Measurements from ENCODE around the gene UBASH3B.

Gene UBASH3B

GRCh38 chr11:122737951-122738693, 82.6 kb downstream of the UBASH3B start:
- no peak for FAIRE-seq

DNA sequence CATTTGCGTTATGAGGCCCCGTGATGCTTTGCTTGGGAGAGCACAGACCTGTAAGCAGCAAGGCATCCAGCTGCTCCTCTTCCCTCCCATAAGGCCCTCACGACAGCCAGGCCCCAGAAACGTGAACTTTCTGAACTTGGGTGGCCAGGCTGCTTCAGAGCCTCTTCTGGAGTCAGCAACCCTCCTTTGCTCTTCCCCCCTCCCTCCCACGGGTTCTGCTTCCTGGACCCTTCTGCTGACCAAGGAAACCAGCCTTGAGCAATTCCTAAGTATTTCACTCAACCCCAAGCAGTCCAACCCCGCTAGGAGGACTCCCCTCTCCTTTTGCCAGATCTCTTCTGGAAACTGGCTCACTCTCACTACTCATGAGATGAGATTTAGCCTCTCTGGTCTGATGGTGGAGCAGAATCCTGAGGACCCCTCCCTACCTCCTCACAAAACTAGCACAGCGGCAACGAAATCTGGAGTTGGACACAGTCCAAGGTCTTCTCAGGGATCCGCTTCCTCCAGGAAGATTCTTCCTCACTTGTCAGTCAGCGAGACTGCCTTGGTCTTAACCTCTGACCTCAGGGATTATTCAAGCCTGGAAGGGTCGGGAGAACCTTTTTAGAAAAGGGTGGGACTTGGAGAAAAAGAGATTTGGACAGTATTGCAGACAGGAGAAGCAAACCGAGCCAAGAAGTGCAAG, 86.2 kb downstream of the UBASH3B start:
- no peak for FAIRE-seq

DNA sequence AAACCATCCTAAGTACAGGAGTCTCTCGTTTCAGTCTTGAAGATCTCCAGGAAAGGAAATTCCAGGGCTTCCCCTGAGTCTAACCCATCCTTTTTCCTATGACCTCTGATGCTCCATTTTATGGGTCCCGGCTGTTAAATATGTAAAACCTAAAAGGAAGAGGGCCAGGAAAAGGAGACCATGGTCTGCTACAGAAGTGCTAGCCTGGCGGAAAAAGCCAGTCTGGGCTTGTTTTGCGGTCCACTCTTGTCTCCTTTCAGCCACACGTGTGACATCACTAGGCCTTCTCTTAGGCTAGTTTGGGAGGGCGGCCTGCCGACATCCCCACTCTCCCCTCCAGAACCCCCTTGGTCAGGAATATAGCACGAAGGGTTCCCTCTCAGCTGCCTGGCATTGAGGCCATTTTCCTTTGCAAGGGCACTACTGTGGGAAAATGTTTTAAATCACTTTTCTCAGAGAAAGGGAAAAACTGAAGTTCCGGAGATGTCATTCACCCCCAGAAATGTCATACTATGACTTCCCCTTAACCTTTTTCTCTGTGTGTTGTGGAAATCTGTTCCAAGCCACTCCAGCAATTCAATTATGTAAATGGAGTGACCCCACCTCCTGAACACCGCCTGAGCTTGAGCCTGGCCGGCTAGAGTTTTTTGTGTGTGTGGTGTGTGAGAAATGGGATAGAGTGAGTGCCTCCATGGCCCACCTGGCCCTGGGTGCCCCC, 86.9 kb downstream of the UBASH3B start:
- no peak for FAIRE-seq

GRCh38 chr11:122743097-122743741, 87.7 kb downstream of the UBASH3B start:
- FAIRE-seq = no peak

DNA sequence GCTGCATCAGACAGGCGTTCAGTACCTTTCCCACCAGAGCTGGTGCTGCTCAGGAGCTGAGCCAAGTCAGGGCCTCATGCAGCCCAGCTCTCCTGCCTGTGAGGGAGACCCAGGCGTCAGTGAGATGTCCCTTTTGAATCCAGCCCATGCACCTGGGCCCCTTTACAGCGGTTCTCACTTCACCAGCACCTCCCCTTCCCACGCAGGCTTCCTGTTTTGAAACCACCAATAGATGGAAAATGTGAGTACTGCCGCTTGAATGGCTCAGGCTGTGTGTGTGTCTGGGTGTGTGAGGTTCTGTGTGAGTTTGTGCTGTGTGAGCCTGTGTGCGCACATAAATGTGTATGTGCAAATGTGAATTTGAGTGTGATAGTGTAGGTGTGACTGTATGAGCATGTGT, 88.4 kb downstream of the UBASH3B start:
- FAIRE-seq = no peak

- no peak for FAIRE-seq
Observed at GRCh38 chr11:122744357-122744756, 88.8 kb downstream of the UBASH3B start.

DNA sequence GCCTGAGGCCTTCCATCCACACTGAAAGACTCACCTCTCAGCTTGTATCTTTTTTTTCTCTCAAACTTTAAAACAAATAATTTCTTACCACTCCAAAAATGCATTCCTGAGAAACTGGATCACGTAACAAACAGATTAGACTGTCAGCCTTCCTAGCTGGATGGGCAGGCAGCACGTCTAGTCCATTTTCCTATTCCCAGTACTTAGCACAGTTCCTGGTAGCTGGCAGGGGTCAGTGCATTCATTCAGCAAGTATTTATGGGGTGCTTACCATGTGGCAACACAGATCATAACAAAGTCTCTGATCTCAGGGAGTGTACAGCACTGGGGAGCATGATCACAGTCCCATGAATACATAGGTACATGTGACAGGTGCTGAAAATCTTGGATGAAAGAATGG, 89.6 kb downstream of the UBASH3B start:
- no peak for FAIRE-seq

GRCh38 chr11:122746050-122746478, 90.5 kb downstream of the UBASH3B start:
- no peak for FAIRE-seq

DNA sequence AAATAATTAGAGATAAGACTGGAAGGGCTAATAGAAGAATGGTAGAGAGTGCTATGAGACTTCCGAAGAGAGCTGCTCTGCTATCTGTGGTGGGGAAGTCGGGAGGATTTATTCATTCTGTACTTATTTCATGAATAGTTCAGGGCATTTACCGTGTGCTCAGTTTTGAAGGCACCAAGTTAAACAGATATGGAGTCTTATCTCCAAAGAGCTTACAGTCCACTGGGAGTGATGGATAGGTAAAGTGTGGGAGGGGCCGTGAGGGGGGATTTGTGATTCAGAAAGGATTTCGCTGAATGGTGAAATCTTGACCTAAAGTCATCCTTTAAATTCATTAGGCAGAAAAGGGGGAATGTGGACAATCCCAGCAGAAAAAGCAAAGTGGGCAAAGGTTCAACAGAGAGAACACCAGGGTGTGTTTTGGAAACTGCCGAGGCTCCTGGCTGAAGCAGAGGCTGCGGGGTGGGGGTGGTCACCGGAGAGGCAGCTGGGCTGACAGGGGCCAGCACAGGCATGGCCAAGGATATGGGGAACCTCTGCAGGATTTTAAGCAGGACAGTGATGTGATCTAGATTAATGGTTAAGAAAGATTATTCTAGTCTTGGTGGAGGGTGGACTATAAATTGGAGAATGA, 91.2 kb downstream of the UBASH3B start:
- FAIRE-seq = no peak

DNA sequence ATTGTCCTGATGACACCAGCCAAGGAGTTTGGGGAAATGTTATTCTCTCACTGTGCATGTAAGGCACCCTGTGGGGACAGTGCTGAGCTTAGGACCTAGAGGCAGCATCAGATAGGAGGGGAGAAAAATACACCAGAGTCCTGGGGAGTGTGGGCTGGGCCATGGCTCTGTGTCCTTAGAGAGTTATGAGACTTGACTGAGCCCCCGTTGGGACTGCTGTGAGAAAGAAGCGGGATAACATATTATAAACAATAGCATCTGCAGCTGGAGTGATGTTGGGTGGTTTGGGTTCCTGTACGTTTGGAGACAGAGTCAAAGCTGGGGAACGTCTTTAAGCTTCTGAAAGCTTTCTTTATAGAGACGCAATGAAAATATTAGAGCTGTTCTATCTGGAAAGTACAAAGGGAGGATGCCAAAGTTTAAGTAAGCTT, 91.8 kb downstream of the UBASH3B start:
- no peak for FAIRE-seq

GRCh38 chr11:122749005-122749687, 93.6 kb downstream of the UBASH3B start:
- no peak for FAIRE-seq

DNA sequence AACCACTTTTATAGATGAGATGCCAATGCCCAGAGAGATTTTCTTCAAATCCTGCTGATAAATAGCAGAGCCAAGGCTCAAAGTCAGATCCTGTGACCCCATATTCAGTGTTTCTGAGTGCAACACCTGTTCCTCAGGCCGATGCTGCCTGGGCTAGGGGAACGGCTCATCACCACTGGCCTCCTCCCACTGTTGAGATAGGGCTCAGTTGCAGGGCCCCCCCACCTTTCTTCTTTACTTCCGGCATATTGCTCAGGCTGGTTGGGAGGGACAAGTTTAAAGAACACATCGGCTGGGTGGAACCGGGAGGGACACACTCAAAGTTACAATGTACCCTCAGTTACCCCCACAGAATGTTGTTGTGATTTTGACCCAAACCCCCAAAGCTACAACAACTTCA, 94.5 kb downstream of the UBASH3B start:
- no peak for FAIRE-seq

DNA sequence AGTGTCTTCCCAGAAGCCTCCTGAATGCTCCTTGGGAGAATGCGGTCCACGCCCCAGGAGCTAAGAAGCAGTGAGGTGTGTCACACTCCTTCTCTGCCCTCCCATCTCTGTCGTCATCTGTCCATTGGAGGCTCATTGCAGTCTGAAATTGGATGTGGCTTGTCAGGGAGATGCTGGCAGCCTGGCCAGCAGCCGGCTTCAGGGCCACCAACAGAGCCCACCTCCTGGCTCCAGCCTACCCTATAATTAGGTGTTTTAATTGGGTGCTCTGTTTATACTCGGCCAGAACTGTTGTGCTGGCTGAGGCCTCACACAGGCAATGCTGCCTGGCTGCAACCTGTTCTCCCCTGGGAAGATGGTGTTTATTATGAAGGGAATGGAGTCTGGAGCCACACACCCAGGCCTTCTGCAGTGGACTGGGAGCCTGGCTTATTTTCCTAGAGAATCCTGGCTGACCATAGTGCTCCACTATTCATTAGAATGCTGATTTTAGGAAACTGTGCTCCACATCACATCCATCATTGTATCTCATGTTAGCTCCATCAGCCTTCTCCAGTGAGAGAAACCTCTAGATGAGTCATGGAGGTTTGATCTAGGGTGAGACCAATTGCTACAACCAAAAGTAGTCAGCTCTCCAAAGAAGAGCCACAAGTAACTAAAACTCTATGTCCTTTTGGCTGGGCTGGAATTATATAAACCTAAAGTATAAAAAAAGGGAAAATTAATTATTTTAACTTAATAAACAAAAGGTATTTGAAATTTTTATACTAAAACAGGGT, 96.0 kb downstream of the UBASH3B start:
- FAIRE-seq = no peak

DNA sequence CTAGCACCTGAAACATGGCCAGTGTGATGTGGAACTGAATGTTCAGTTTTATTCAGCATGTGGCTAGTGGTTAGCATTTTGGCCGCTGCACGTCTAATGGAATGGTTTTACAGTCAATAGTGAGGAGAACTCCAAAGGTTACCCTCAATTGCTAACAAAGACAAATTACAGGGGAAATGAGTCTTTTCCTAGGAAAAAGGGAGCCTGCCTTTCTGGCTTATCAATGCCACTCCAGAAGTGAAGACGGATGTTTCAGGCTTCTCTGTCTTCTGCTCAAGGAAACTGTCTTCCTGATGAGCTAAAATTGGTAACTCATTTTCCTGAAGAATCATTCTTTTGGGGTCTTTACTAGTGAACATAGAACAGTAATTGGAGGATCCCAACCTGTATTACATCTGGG, 98.5 kb downstream of the UBASH3B start:
- FAIRE-seq = no peak

DNA sequence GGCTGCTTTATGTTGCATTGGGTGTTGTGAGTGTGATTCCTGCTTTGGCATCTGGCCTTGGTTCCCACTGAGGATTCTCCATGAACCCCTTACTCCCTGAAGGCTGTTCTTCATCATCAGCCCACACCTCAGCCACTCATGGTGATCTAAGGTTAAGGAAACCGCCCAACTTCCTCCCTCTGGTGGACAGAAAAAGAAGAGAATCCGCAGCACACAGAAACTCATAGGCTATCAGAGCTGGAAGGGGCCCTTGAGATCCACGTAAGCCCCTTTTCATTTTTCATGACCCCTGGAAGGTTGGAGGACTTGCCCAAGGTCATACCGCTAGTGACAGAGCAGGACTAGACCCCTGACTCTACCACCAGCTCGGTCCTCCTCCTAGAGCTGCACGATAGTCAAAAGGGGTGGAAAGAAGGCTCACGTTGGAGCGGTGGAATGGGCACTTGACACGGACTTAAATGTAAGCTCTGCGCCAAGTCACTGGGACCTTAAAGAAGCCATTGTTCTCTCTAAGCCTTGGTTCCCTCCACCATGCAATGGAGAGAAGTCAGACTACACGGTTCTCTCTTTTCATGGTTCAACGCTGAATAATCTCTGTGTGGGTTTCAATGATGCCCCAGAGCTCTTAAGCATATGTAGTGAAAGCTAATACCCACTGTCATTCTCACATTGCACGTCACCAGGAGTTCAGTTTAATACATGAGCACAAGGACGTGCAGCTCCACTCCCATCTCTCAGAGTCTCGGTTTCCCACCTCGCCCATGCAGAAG, 99.2 kb downstream of the UBASH3B start:
- no peak for FAIRE-seq

- no peak for FAIRE-seq
Observed at GRCh38 chr11:122755409-122755808, 99.9 kb downstream of the UBASH3B start.

DNA sequence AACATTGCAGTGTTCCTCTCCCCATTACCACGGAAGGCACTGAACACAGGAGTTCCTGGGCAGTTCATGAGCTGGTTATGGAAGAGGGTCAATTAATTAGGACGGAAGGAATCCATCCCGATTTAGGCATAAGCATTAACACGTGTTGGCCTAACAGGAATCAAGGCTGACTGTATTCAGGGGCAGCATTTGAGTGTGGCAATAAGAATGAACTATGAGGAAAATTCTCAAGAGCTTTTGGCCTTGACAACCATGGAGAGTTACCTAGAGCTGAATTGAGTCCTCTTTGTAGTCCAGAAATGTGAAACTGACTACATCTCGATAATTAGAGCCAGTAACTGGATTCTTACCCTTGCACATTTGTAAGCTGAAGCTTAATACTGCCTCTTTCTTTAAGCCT, 100.4 kb downstream of the UBASH3B start:
- FAIRE-seq = no peak

- no peak for FAIRE-seq
Observed at GRCh38 chr11:122756417-122756816, 100.9 kb downstream of the UBASH3B start.

GRCh38 chr11:122757201-122757600, 101.7 kb downstream of the UBASH3B start:
- FAIRE-seq = no peak

- FAIRE-seq = no peak
Observed at GRCh38 chr11:122758339-122758738, 102.8 kb downstream of the UBASH3B start.

All from colon (tissue), 2 donors.